Astrocyte (in vitro differentiated cells and primary cell): ENCODE data around the gene CABCOCO1.

Experiments
- CTCF ChIP-seq: IDR thresholded peaks from 2 replicates; pipeline ENCODE4 v1.5.1; 2011; ENCODE audit warnings: low read depth, mild to moderate bottlenecking, inconsistent platforms, low read length, moderate library complexity; ENCODE audit not compliant: insufficient read depth
- EZH2 ChIP-seq: IDR thresholded peaks from 2 replicates; pipeline ENCODE4 v1.6.1; 2012; ENCODE audit warnings: mild to moderate bottlenecking, low read length, inconsistent platforms; ENCODE audit not compliant: insufficient read depth

GRCh38 chr10:61787170-61787569 lies 124.4 kb downstream of the CABCOCO1 start:
- TF ChIP-seq CTCF (no peak), EZH2 (no peak)
